Measurements from ENCODE around the gene LHPP. TPM values are rescaled to one million over a fixed set of nuclear protein-coding genes. Genes with fewer than 3 reads are reported as not detected.

Gene LHPP
- total RNA-seq, 1 donor from 2014 or later: 12.1 TPM

GRCh38 chr10:124663228-124663627, 201.6 kb downstream of the LHPP start:
- no peak overlapping the region for H3K4me3 ChIP-seq (ENCODE audit: low read depth, low read length)
- TF ChIP-seq, protein P1, sequence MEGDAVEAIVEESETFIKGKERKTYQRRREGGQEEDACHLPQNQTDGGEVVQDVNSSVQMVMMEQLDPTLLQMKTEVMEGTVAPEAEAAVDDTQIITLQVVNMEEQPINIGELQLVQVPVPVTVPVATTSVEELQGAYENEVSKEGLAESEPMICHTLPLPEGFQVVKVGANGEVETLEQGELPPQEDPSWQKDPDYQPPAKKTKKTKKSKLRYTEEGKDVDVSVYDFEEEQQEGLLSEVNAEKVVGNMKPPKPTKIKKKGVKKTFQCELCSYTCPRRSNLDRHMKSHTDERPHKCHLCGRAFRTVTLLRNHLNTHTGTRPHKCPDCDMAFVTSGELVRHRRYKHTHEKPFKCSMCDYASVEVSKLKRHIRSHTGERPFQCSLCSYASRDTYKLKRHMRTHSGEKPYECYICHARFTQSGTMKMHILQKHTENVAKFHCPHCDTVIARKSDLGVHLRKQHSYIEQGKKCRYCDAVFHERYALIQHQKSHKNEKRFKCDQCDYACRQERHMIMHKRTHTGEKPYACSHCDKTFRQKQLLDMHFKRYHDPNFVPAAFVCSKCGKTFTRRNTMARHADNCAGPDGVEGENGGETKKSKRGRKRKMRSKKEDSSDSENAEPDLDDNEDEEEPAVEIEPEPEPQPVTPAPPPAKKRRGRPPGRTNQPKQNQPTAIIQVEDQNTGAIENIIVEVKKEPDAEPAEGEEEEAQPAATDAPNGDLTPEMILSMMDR (conservative IDR thresholded peaks at IDR 0.05; ENCODE audit: low read depth, low read length): no peak

More at GRCh38 chr10:124663228-124663627, 201.6 kb downstream of the LHPP start:
- DNase-seq (ENCODE audit: low read depth): no peak

Other genes with a start within 250 kb of the LHPP start
- gene OAT, start 42.9 kb upstream of the LHPP start, total RNA-seq: 50.9 and 85.7 TPM in 2 replicates
- not detected in 2 replicates for gene NKX1-2, start 11.8 kb upstream of the LHPP start, total RNA-seq